GM18519 (cell line): ENCODE measurements around the gene NAALADL2.
A peak's percentile ranks its signal among the peaks of the same experiment; 100 is the strongest.

Experiments
- ATAC-seq: cut with Tn5 transposase; IDR thresholded peaks from one replicate; pipeline ENCODE4 v1.9.1; 2021; ENCODE audit warnings: mild to moderate bottlenecking, moderate library complexity; ENCODE audit not compliant: unreplicated experiment, low FRiP score

The NAALADL2 gene

GRCh38 chr3:175287361-175287963, 428.3 kb downstream of the NAALADL2 start:
- ATAC-seq: peak; percentile 72

- no peak for ATAC-seq
These were observed 429.5 kb downstream of the NAALADL2 start for GRCh38 chr3:175288621-175289020.

- no peak for ATAC-seq
These were observed 435.7 kb downstream of the NAALADL2 start for GRCh38 chr3:175294793-175295192.

GRCh38 chr3:175295248-175296130, 436.4 kb downstream of the NAALADL2 start:
- no peak for ATAC-seq

- ATAC-seq: no peak
These were observed 438.1 kb downstream of the NAALADL2 start for GRCh38 chr3:175297216-175297615.

GRCh38 chr3:175301741-175302140, 442.6 kb downstream of the NAALADL2 start:
- no peak for ATAC-seq

- no peak for ATAC-seq
These were observed 445.3 kb downstream of the NAALADL2 start for GRCh38 chr3:175304404-175304803.

GRCh38 chr3:175307642-175308041, 448.5 kb downstream of the NAALADL2 start:
- ATAC-seq: no peak

GRCh38 chr3:175308097-175308496, 449.0 kb downstream of the NAALADL2 start:
- ATAC-seq: no peak

GRCh38 chr3:175310046-175310445, 450.9 kb downstream of the NAALADL2 start:
- ATAC-seq: no peak

GRCh38 chr3:175311404-175311803, 452.3 kb downstream of the NAALADL2 start:
- ATAC-seq: no peak

- ATAC-seq: no peak
These were observed 452.8 kb downstream of the NAALADL2 start for GRCh38 chr3:175311946-175312345.

- ATAC-seq: no peak
These were observed 453.7 kb downstream of the NAALADL2 start for GRCh38 chr3:175312791-175313190.

GRCh38 chr3:175316799-175317198, 457.7 kb downstream of the NAALADL2 start:
- ATAC-seq: no peak

GRCh38 chr3:175325440-175325839, 466.3 kb downstream of the NAALADL2 start:
- no peak for ATAC-seq

- no peak for ATAC-seq
These were observed 466.9 kb downstream of the NAALADL2 start for GRCh38 chr3:175326041-175326440.

GRCh38 chr3:175329373-175329772, 470.2 kb downstream of the NAALADL2 start:
- ATAC-seq: no peak

GRCh38 chr3:175335229-175335628, 476.1 kb downstream of the NAALADL2 start:
- no peak for ATAC-seq

- ATAC-seq: no peak
These were observed 477.4 kb downstream of the NAALADL2 start for GRCh38 chr3:175336406-175337133.

GRCh38 chr3:175337631-175338030, 478.5 kb downstream of the NAALADL2 start:
- no peak for ATAC-seq
